ENCODE measurements around the gene MYT1. TPM values are rescaled to one million over a fixed set of nuclear protein-coding genes. Genes with fewer than 3 reads are reported as not detected.

Gene MYT1
- total and polyA plus RNA-seq, 2 of the 13 experiments (the other 11 are each of a cell fraction or from before 2014, with no cell fraction given) = 0.58 to 2.5 TPM

DNA sequence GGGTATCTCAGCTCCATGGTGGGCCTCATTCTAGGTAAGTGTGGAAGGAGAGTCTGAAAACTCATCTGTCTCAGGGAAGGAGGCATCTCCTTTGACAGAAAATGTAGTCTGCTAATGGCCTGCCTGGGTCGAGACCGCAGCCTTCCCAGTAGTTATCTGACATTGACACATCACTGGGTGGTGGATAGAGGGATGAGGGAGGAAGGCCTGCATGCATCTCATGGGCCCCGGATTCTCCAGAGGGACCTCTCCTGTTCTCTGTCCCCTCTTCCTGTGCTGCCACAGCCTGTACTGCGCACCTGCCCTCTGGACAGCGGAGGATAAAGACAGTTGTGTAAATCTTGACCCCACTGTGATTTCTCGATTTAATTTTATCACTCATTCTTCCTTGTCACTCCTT, 96.0 kb downstream of the MYT1 start:
- DNase-seq (ENCODE audit: low spot score) = no peak
- Histone ChIP-seq H3K4me1 (ENCODE audit: insufficient read depth, low read length) (peaks cover 35% of the 10 kb centered on the region), H3K27ac (ENCODE audit: extremely low read length, insufficient read depth, low read length) (no peak overlapping the region), H3K4me3 (replicated peaks in 1 of 3; ENCODE audit: insufficient read depth in 1 of 3, low read depth in 2 of 3, low read length in 3 of 3) (no peak overlapping the region), H2AFZ (ENCODE audit: low read length) (no peak overlapping the region), H3K36me3 (replicated peaks in 1 of 2; ENCODE audit: control insufficient read depth in 1 of 2, insufficient read depth in 2 of 2, low read length in 2 of 2) (peaks cover 19 to 39% of the 10 kb centered on the region in 2 experiments; a peak in 4 of 5 replicates), H3K4me2 (ENCODE audit: low read depth, low read length) (no peak overlapping the region), H3K9ac (ENCODE audit: insufficient read depth, low read depth, low read length) (no peak overlapping the region), H3K79me2 (ENCODE audit: insufficient read depth, low read length) (peaks cover 30% of the 10 kb centered on the region), H3K9me3 (ENCODE audit: low read length) (no peaks in the 10 kb centered on the region), H3K27me3 (ENCODE audit: control insufficient read depth in 1 of 2, insufficient read depth in 2 of 2, low read length in 2 of 2) (no peaks in the 10 kb centered on the region; a peak in 1 of 5 replicates), H4K20me1 (ENCODE audit: insufficient read depth, low read length) (no peaks in the 10 kb centered on the region)
- no peak for ATAC-seq
- 86% methylated on average over 6 of the region's 6 CpGs for WGBS (ENCODE audit: low lambda C conversion rate)
- BruUV-seq (replicated peaks) = no TSS peak
- FAIRE-seq = no peak
- intact Hi-C loops (cut with micrococcal nuclease; ENCODE audit: unreplicated experiment) = no loop called here
- ChIA-PET CTCF (ENCODE audit: low intra/inter-chr PET ratio, low total read pairs) (no interaction called here), POLR2A (no interaction called here)
- in situ Hi-C loops (cut with HindIII; ENCODE audit: extremely low pct_ligation_motif_present, low pct_unique_long_range_greater_than_20kb) = no loop called here
- no peak for TF ChIP-seq DMAP1 (CRISPR knock-in tag; IDR thresholded peaks at IDR 0.05)
- TF ChIP-seq ZNF441 (CRISPR knock-in tag; IDR thresholded peaks at IDR 0.05; ENCODE audit: borderline replicate concordance) = no peak
- TF ChIP-seq, protein P1, sequence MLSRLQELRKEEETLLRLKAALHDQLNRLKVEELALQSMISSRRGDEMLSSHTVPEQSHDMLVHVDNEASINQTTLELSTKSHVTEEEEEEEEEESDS (CRISPR knock-in tag; IDR thresholded peaks at IDR 0.05; ENCODE audit: borderline replicate concordance) = no peak
- TF ChIP-seq, protein P2, sequence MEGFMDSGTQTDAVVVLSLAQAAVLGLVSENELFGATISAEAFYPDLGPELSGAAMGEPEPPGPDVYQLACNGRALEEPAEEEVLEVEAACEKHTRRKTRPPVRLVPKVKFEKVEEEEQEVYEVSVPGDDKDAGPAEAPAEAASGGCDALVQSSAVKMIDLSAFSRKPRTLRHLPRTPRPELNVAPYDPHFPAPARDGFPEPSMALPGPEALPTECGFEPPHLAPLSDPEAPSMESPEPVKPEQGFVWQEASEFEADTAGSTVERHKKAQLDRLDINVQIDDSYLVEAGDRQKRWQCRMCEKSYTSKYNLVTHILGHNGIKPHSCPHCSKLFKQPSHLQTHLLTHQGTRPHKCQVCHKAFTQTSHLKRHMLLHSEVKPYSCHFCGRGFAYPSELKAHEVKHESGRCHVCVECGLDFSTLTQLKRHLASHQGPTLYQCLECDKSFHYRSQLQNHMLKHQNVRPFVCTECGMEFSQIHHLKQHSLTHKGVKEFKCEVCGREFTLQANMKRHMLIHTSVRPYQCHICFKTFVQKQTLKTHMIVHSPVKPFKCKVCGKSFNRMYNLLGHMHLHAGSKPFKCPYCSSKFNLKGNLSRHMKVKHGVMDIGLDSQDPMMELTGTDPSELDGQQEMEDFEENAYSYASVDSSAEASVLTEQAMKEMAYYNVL (CRISPR knock-in tag; IDR thresholded peaks at IDR 0.05; ENCODE audit: borderline replicate concordance) = no peak
- TF ChIP-seq ETV5 (CRISPR knock-in tag; IDR thresholded peaks at IDR 0.05; ENCODE audit: borderline replicate concordance) = no peak
- no peak for TF ChIP-seq SMAD9 (CRISPR knock-in tag; IDR thresholded peaks at IDR 0.05)
- TF ChIP-seq, protein P3, sequence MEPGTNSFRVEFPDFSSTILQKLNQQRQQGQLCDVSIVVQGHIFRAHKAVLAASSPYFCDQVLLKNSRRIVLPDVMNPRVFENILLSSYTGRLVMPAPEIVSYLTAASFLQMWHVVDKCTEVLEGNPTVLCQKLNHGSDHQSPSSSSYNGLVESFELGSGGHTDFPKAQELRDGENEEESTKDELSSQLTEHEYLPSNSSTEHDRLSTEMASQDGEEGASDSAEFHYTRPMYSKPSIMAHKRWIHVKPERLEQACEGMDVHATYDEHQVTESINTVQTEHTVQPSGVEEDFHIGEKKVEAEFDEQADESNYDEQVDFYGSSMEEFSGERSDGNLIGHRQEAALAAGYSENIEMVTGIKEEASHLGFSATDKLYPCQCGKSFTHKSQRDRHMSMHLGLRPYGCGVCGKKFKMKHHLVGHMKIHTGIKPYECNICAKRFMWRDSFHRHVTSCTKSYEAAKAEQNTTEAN (CRISPR knock-in tag; conservative IDR thresholded peaks at IDR 0.05) = no peak
- no peak for TF ChIP-seq ZFY (CRISPR knock-in tag; IDR thresholded peaks at IDR 0.05)
- no peak for TF ChIP-seq MXI1 (IDR thresholded peaks at IDR 0.05; ENCODE audit: borderline replicate concordance, low read depth, low read length)

All from HepG2 (cell line).